ENCODE results near the gene CPHXL2.
A peak's percentile ranks its signal among the peaks of the same experiment; 100 is the strongest.

The CPHXL2 gene

DNA sequence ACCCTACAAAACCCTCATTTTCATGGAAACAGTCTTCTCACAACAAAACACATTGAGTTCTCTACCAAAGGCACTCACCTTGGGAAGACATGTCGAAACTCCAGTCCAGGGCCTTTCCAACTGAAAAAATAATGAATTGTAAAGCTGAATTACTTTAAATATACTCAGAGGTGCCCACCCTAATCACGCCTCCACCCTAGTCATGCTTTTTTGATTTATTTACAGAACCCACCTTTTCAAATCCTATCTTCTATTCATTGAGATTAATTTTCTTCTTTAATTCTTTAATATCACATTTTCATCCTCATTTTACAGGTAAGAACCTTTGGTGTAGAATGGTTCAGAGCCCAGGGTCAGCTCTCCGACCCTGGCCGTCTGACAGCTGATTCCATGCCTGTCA, at the start of gene CPHXL2:
Gene CPHXL2 (minus strand): TSS at position 101 of the 400 bp plus-strand sequence. CDS start 10 bp downstream, at position 91.
- no peak for DNase-seq (ENCODE audit: low spot score)

GRCh38 chr16:75726390-75726789, 49.6 kb upstream of the CPHXL2 start, which contains the start of gene CPHXL:
CPHXL (minus strand) TSS chr16:75726490; CDS start chr16:75726442, 48 bp downstream.
- no peak for DNase-seq (ENCODE audit: low spot score)

- DNase-seq (ENCODE audit: low spot score) = no peak
Measured at GRCh38 chr16:75718452-75718851, 41.6 kb upstream of the CPHXL2 start.

- no peak for DNase-seq (ENCODE audit: low spot score)
Measured at GRCh38 chr16:75714661-75715060, 37.9 kb upstream of the CPHXL2 start.

DNA sequence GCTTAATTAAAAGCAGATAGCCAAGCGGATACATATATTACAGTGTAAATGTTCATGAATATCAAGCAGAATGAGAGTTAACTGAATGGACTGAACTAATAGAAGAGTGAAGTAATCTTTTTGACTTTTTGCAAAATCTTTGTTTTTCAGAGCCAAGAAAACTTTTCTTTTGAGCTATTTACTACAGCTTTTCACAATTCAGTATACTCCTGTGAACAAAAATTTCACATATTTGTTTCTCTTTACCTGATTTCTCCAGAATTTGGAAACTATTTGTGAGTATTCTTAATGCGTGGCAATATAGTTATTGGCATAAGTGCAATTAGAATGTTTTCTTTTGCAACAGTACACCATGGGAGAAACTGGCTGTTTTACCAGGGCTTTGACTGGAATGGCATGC, 33.5 kb upstream of the CPHXL2 start:
- DNase-seq (ENCODE audit: low spot score) = no peak

DNA sequence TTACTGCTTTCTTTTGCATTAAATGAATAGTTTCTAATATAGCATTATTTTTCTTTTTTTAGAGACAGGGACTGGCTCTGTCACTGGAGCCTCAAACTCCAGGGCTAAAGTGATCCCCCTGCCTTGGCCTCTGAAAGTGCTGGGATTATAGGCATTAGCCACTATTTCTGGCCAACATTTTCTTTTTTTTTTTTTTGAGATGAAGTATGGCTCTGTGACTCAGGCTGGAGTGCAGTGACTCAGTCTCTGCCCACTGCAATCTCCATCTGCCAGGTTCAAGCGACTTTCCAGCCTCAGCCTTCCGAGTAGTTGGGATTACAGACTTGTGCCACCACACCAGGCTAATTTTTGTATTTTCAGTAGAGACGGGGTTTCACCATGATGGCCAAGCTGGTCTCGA, 26.5 kb upstream of the CPHXL2 start:
- DNase-seq (ENCODE audit: low spot score) = no peak

DNA sequence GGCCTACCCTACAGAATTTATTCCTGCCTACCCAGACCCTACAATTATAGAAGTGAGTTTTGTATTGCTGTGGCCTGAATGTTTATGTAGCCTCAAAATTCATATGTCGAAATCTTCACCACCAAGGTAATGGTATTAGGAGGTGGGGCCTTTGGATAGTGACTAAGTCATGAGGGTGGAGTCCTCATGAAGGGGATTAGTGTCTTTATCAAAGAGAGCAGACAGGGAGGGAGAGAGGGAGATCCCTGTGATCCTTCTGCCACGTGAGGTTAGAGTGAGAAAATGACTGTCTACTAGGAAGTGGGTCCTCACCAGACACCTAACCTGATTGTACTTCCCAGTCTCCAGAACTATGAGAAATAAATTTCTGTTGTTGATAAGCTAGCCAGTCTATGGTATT, 25.4 kb upstream of the CPHXL2 start:
- DNase-seq (ENCODE audit: low spot score) = no peak

DNA sequence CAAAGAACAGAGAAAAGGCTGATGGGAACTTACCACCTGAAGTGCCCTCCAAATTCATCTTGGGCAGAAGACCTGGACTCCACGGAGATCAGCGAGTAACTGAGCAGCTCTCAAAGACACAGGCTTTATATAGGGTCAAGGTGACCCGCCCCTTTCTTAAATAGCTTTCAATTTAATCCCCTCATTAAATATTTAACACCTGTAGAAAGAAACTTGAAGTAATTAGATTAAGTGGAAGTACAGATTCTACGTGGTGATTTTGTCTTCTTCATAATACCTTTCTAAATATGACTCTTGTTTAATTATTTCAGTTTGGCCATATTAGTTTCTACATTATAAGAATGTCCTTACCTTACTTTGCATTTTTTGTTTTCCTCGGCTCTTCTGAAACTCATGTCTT, 24.6 kb upstream of the CPHXL2 start, which contains the start of gene DUXB:
Gene DUXB (minus strand): TSS at position 101 of the 400 bp plus-strand sequence. CDS start 43 bp downstream, at position 58.
- no peak for DNase-seq (ENCODE audit: low spot score)

DNA sequence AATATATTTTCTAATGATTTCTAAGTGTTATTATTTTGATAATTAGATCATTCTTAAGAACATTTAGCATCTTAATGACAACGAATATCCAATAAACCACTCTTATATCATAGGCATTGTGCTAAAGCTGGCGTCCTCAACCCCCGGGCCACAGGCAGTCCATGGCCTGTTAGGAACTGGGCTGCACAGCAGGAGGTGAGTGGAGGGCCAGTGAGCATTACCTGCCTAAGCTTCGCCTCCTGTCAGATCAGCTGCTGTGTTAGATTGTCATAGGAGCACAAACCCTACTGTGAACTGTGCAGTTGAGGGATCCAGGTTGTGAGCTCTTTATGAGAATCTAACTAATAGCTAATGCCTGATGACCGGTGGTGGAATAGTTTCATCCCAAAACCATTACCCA, 20.8 kb upstream of the CPHXL2 start:
- DNase-seq (ENCODE audit: low spot score) = no peak

- DNase-seq (ENCODE audit: low spot score) = no peak
Measured at GRCh38 chr16:75695708-75696107, 18.9 kb upstream of the CPHXL2 start.

DNA sequence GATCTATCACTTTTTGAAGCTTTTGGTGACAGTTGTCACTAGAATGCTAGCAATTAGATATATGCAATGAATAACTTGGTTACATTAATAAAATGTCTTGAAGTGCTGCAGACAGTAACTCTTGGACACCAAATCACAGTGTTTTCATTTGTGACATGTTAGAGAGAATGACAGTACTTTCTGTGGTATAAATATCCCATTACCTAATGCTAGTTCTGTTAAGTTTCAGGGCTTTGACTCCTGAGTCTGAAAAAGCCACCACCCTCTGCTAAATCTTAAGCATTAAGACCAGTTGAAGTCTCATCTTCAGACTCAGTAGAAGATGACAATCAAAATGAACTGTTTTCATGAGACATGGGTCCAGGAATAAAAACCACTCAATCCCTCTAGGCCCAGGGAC, 10.6 kb upstream of the CPHXL2 start:
- no peak for DNase-seq (ENCODE audit: low spot score)

GRCh38 chr16:75682308-75682707, 5.5 kb upstream of the CPHXL2 start:
- no peak for DNase-seq (ENCODE audit: low spot score)

DNA sequence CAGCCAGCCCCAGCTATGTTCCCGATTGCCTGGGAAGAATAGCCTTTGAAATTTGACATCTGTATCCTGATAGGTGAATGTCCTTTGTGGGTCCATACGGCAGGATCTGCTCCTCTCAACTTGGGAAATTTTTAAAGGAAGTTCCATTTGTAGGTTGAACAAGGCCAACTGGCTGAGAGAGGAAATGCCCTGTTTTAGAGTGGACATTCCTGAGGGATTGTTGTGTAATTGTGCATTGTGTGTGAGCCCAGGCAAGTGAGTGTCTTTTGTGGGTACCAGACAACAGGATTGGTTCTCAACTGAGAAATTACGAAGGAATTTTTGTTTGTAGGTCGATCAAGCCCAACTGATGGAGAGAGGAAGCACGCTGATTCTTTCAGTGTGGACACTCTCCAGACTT, 2.6 kb upstream of the CPHXL2 start:
- no peak for DNase-seq (ENCODE audit: low spot score)

DNA sequence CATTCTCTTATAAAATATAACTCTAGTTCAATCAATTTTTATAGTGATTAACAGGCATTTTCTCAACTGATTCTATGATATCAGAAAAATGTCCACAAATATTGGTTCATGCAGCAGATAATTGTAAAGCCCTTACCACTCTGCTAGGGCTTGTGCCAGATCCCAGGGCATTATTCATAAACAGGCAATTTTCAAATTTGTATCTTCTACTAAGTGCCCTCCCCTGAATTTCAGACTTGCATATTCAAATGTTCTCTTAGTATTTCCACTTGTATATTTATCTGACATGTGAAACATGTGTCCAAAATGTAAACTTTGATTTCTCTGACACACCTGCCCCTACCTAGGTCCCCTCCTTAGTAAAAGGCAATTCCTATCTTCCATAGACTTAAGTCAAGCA, 9.3 kb downstream of the CPHXL2 start:
- no peak for DNase-seq (ENCODE audit: low spot score)

DNA sequence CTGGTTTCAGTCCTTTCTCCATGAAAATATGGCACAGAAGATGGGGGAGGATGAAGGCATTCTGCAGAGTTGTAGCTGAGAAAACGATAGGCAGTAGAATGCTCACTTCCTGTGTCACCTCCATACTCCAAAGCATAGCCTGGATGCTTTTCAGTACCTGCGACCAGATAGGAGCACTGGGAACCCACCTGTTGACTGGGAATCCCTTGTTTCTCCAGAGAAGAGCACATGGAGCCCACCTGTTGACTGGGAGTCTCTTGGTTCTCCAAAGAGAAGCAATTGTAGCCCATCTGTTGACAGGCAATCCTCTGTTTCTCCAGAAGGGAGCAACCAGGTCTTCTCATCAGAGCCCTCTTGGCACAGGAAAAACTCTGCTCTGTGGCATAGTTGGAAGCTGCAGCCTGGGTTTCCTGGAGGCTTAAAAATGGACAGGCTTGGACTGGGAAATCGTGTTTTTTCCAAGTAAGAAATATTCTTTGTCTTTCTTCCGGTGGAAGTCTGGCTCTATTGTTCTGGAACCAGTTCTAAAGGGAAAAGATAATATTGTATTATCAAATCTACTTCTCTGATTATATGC, 16.0 kb downstream of the CPHXL2 start:
- DNase-seq (ENCODE audit: low spot score) = no peak

DNA sequence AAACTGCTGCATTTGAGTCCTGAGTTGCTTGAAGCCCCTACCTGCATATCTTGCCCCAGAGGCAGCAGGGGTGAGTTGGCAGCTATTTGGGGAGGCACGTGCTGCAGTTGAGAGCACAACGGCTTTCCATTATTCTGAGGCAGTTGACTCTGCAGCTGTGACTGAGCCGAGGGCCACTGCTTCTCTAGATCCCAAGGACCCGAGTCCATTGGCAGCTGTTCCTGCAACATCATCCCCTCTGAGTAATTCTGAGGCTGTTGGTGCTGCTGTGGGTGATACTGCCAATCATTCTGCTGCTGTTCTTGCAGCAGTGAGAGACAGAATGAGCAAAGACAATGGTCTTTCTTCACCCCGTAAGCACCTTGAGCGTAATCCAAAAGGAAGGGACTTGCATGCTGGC, 16.5 kb downstream of the CPHXL2 start:
- DNase-seq (ENCODE audit: low spot score) = peak; percentile 73

GRCh38 chr16:75658175-75658574, 18.6 kb downstream of the CPHXL2 start:
- DNase-seq (ENCODE audit: low spot score) = no peak

- no peak for DNase-seq (ENCODE audit: low spot score)
Measured at GRCh38 chr16:75653922-75654321, 22.9 kb downstream of the CPHXL2 start.

DNA sequence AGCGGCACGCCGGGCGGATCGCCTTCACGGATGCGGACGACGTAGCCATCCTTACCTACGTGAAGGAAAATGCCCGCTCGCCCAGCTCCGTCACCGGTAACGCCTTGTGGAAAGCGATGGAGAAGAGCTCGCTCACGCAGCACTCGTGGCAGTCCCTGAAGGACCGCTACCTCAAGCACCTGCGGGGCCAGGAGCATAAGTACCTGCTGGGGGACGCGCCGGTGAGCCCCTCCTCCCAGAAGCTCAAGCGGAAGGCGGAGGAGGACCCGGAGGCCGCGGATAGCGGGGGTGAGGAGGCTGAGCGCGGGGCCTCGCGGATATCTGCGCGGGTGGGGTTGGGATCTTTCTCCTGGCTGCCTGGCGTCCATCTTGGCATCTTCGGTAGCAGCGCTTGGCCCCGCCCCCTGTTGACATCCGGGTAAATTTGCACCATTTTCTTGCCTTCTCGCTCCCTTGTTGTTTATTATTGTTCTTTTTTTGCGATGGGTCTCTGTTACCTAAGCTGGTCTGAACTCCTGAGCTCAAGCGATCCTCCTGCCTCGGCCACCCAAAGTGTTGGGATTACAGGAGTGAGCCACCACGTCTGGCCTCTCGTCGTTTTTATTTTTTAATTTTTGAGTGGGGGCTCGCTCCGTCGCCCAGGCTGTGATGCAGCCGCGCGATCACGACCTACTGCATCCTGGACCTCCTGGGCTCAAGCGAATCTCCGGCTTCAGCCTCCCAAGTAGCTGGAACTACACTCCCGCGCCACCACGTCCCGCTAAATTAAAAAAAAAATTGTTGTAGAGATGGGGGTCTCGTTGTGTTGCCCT, 28.3 kb downstream of the CPHXL2 start:
- peak; percentile 80 for DNase-seq (ENCODE audit: low spot score)

DNA sequence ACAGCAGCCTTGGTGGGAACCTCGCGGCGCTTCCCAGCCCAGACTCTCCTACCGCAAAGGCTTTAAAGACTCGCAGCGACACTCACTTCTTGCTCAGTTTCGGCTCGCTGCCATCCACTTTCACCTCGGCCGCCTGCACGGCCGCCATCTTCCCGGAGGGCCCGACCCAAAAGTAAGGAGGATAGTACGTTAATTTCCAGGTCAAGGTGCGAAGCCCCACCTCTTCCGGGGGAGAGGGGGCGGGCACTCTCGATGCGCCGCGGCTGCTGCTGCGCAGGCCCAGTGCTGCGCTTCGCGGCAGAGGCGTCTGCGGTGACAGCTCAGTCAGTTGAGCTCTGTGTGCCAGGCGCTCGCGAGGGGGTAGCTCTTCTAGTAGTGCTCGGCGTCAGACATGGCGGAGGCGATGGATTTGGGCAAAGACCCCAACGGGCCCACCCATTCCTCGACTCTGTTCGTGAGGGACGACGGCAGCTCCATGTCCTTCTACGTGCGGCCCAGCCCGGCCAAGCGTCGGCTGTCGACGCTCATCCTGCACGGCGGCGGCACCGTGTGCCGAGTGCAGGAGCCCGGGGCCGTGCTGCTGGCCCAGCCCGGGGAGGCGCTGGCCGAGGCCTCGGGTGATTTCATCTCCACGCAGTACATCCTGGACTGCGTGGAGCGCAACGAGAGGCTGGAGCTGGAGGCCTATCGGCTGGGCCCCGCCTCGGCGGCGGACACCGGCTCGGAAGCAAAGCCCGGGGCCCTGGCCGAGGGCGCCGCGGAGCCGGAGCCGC, 29.1 kb downstream of the CPHXL2 start, which contains the start of the genes KARS1 and TERF2IP:
Gene KARS1 (minus strand): TSS at position 174 of the 773 bp plus-strand sequence. CDS start 26 bp downstream, at position 148.
Gene TERF2IP (plus strand): TSS at position 282 of the 773 bp plus-strand sequence. CDS start 110 bp downstream, at position 392.
- peak; percentile 96 for DNase-seq (ENCODE audit: low spot score)

GRCh38 chr16:75647112-75647491, 29.7 kb downstream of the CPHXL2 start:
- no peak for DNase-seq (ENCODE audit: low spot score)

DNA sequence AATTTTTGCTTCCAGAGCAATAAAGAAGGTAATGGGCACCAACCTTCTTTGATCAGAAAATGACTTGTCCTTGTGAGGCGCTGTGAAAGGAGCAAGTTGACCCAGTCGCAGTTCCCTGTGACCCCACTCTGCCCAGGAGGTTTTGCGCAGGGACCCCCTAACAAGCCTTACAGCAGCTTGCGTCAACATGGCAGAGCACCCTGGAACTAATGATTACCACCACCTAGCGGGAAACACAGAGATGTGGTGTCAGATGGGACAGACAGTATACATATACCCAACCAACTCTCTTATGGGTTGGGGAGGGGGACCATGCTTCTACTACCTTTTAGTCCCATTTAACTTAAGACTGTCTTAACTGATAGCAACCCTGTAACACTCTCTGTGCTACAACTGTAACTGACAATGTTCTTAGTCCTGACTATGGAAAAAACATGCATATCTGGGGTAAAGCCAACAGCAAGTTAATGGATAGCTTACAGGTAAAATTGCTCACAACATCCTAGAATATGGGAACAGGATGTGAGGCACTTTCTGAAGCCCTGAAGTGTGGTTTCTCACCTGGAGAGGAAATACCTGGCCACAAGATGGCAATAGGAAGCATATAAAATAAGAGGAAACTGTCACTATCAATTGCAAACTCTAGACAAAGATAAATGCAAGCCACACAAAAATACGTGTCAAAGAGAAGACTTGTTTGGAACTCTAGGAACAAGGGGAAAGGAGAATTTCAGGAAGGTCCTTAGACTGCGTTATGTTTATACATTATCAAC, 32.4 kb downstream of the CPHXL2 start:
- no peak for DNase-seq (ENCODE audit: low spot score)

Measured in putamen (tissue), 1 donor.